Lower leg skin (tissue), 4 donors: Measurements from ENCODE around the gene NISCH. TPM values are rescaled to one million over a fixed set of nuclear protein-coding genes. Genes with fewer than 3 reads are reported as not detected.
A peak's percentile ranks its signal among the peaks of the same experiment; 100 is the strongest.

Source experiments
- DNase-seq, 2 donors: peaks; one replicate each; pipeline ENCODE4 v3.0.0-alpha.2; 2019; ENCODE audit warnings: low spot score in 2 of 2
- H3K4me3 ChIP-seq: fragments of 200-600 bp; sonication (generic); 2 replicates; pipeline ENCODE4 v1.5.1; 2017; ENCODE audit warnings: mild to moderate bottlenecking, low read depth; ENCODE audit not compliant: poor library complexity, severe bottlenecking
- CTCF ChIP-seq, 3 donors: fragments of 450-650 bp; IDR thresholded peaks; one replicate each; pipeline ENCODE4 v1.5.1; 2016; ENCODE audit warnings: antibody characterized with exemption in 3 of 3, mild to moderate bottlenecking in 3 of 3, moderate library complexity in 2 of 3
- POLR2A ChIP-seq, 2 donors: fragments of 450-650 bp; IDR thresholded peaks; one replicate each; pipeline ENCODE4 v1.6.1; 2016 to 2017; ENCODE audit warnings: antibody characterized with exemption in 2 of 2, mild to moderate bottlenecking in 1 of 2, moderate library complexity in 1 of 2
- WGBS, 2 donors: methylation state at CpG; one replicate each; pipeline ENCODE4 v1.1.5; 2018; 5-methylcytosine and 5-hydroxymethylcytosine counted together
- intact Hi-C: fragments of 100-400 bp; cut with DNase I; formaldehyde crosslinking; loops from one replicate; pipeline ENCODE4 v1.15.0; 2023; ENCODE audit warnings: low total_unique reads
- total RNA-seq, 4 donors: library from RNA; depleted of rRNA; stranded (reverse); fragments of >200 nt; gene quantifications; one replicate each; pipeline ENCODE4 v1.1.0, GENCODE V29; 2016

The NISCH gene
- total RNA-seq, 4 donors from 2014 or later = 69.9 to 133 (median 85.9) TPM

- TF ChIP-seq POLR2A (IDR thresholded peaks at IDR 0.05) (no peak), CTCF (IDR thresholded peaks at IDR 0.05) (no peak)
- intact Hi-C loops = no loop called here
- DNase-seq = no peak
- H3K4me3 ChIP-seq = no peak overlapping the region
- 78 to 84% methylated on average over 12 of the region's 12 CpGs for WGBS, 2 donors
These were observed 7.7 kb upstream of the NISCH start for GRCh38 chr3:52447512-52448355.

- TF ChIP-seq POLR2A (IDR thresholded peaks at IDR 0.05) (no peak), CTCF (IDR thresholded peaks at IDR 0.05) (no peak)
- intact Hi-C loops = loop anchor here (10.0 kb wide), 1 partner anchor 234 kb away; the partner anchor contains the start of genes GNL3 and PBRM1
- 89 to 91% methylated on average over 10 to 11 of the region's 11 CpGs for WGBS, 2 donors
These were observed 4.7 kb upstream of the NISCH start for GRCh38 chr3:52450489-52451236.

GRCh38 chr3:52451237-52452083 lies 3.9 kb upstream of the NISCH start:
- 88% methylated on average over 24 of the region's 24 CpGs for WGBS, 2 donors
- H3K4me3 ChIP-seq = no peak overlapping the region
- DNase-seq = peak in 1 of 2 donors; percentile 85

More at GRCh38 chr3:52450489-52451236, 4.7 kb upstream of the NISCH start:
- no peak for DNase-seq
- no peak overlapping the region for H3K4me3 ChIP-seq

GRCh38 chr3:52452126-52452525 lies 3.3 kb upstream of the NISCH start:
- DNase-seq = peak in 1 of 2 donors; percentile 82
- intact Hi-C loops = loop anchor here (10.0 kb wide), 1 partner anchor 233 kb away; the partner anchor contains the start of genes GNL3 and PBRM1
- 92 to 93% methylated on average over 4 to 6 of the region's 6 CpGs for WGBS, 2 donors
- no peak for TF ChIP-seq POLR2A (IDR thresholded peaks at IDR 0.05)
- TF ChIP-seq CTCF (IDR thresholded peaks at IDR 0.05) = no peak
- H3K4me3 ChIP-seq = no peak overlapping the region

More at GRCh38 chr3:52451237-52452083, 3.9 kb upstream of the NISCH start:
- TF ChIP-seq POLR2A (IDR thresholded peaks at IDR 0.05) = no peak
- no peak for TF ChIP-seq CTCF (IDR thresholded peaks at IDR 0.05)
- intact Hi-C loops = loop anchor here (10.0 kb wide), 1 partner anchor 233 kb away; the partner anchor contains the start of genes GNL3 and PBRM1

GRCh38 chr3:52452570-52453221 lies 2.7 kb upstream of the NISCH start:
- WGBS, 2 donors = 80 to 84% methylated on average over 11 of the region's 11 CpGs
- DNase-seq = no peak
- TF ChIP-seq POLR2A (IDR thresholded peaks at IDR 0.05) = no peak
- no peak for TF ChIP-seq CTCF (IDR thresholded peaks at IDR 0.05)

More at GRCh38 chr3:52452570-52453221, 2.7 kb upstream of the NISCH start:
- intact Hi-C loops = loop anchor here (10.0 kb wide), 1 partner anchor 232 kb away; the partner anchor contains the start of genes GNL3 and PBRM1
- H3K4me3 ChIP-seq = no peak overlapping the region
